HCT116 (cell line): ENCODE results near the gene LUM. TPM values are rescaled to one million over a fixed set of nuclear protein-coding genes. Genes with fewer than 3 reads are reported as not detected.

Source experiments
- ATAC-seq: fragments of 200-7000 bp; cut with Tn5 transposase; 2 replicates; pipeline ENCODE4 v1.9.1; 2020; ENCODE audit warnings: mild to moderate bottlenecking, moderate library complexity
- BruUV-seq: library from RNA; stranded (reverse); fragments of 400-500 nt; replicated peaks from 2 replicates; lab custom pipeline; 2021; lab: Mats Ljungman, UMichigan
- CTCF ChIA-PET: fragments of 300-600 bp; sonication (Branson Sonifier 250); formaldehyde crosslinking; loops from one replicate; lab custom pipeline; 2021; ENCODE audit warnings: antibody characterized with exemption; lab: Charles Lee
- POLR2A ChIA-PET: fragments of 300-600, 350-600 bp; sonication (Branson Sonifier 250); formaldehyde crosslinking; loops from one replicate; lab custom pipeline; 2021; ENCODE audit warnings: antibody characterized with exemption; lab: Charles Lee
- RAD21 ChIA-PET, 2 experiments: fragments of 300-600 bp; sonication (Branson Sonifier 250); formaldehyde crosslinking; loops; one replicate each; lab custom pipeline; 2023; ENCODE audit warnings: low total read pairs in 2 of 2; ENCODE audit not compliant: uncharacterized antibody in 2 of 2, unreplicated experiment in 2 of 2, low non-redundant PET in 1 of 2; lab: Charles Lee
- DNase-seq: peaks from one replicate; pipeline ENCODE4 v3.0.0-alpha.2; 2010; ENCODE audit warnings: low read depth, low spot score
- H2AFZ ChIP-seq: fragments of 200-600 bp; shearing (Covaris generic), sonication (generic); 2 replicates; pipeline ENCODE4 v1.6.1; 2017; ENCODE audit warnings: low read depth, mixed run types, mixed read lengths, antibody characterized with exemption, low read length; ENCODE audit not compliant: poor library complexity, severe bottlenecking
- H3K27ac ChIP-seq: 2 replicates; pipeline ENCODE4 v1.5.1; 2012; ENCODE audit warnings: low read depth, low read length
- H3K27me3 ChIP-seq: fragments of 200-600 bp; sonication (generic); 2 replicates; pipeline ENCODE4 v1.6.1; 2016; ENCODE audit warnings: mixed run types, low read length, mixed read lengths; ENCODE audit not compliant: insufficient read depth
- H3K36me3 ChIP-seq, 2 experiments: fragments of 200-500 bp in 1 of 2; fragments of 200-600 bp in 1 of 2; sonication (Bioruptor generic) in 1 of 2; sonication (generic) in 1 of 2; 2 replicates each; pipeline versions ENCODE4 v1.5.1 to v1.6.1; 2014 to 2016; ENCODE audit warnings: low read length in 2 of 2, inconsistent platforms in 1 of 2, mixed read lengths in 1 of 2, mixed run types in 1 of 2; ENCODE audit not compliant: insufficient read depth in 2 of 2, control insufficient read depth in 1 of 2
- H3K4me1 ChIP-seq, 2 experiments: fragments of 200-600 bp in 1 of 2; sonication (generic) in 1 of 2; 2 replicates each; pipeline versions ENCODE4 v1.5.1 to v1.6.1; 2012 to 2017; ENCODE audit warnings: low read length in 2 of 2, inconsistent platforms in 1 of 2, mild to moderate bottlenecking in 1 of 2, mixed read lengths in 1 of 2, mixed run types in 1 of 2, moderate library complexity in 1 of 2; ENCODE audit not compliant: insufficient read depth in 2 of 2, control insufficient read depth in 1 of 2
- H3K4me2 ChIP-seq: fragments of 200-600 bp; sonication (generic); 2 replicates; pipeline ENCODE4 v1.6.1; 2017; ENCODE audit warnings: mixed run types, low read length, mixed read lengths
- H3K4me3 ChIP-seq, 2 experiments: fragments of 200-600 bp in 1 of 2; sonication (generic) in 1 of 2; replicated peaks in 1 of 2; 2 replicates each; pipeline ENCODE4 v1.5.1; 2011 to 2016; ENCODE audit warnings: low read length in 2 of 2, control low read depth in 1 of 2, low read depth in 1 of 2, mild to moderate bottlenecking in 1 of 2, mixed read lengths in 1 of 2, mixed run types in 1 of 2
- H3K79me2 ChIP-seq: fragments of 200-600 bp; sonication (generic); 2 replicates; pipeline ENCODE4 v1.6.1; 2017; ENCODE audit warnings: mild to moderate bottlenecking, mixed run types, low read length, moderate library complexity, mixed read lengths; ENCODE audit not compliant: insufficient read depth
- H3K9ac ChIP-seq: fragments of 200-600 bp; sonication (generic); 2 replicates; pipeline ENCODE4 v1.6.1; 2016; ENCODE audit warnings: low read length, mixed read lengths
- H3K9me2 ChIP-seq: fragments of 200-600 bp; sonication (generic), shearing (Covaris generic); 2 replicates; pipeline ENCODE4 v1.6.1; 2017; ENCODE audit warnings: mixed run types, mild to moderate bottlenecking, moderate library complexity; ENCODE audit not compliant: insufficient read depth
- H3K9me3 ChIP-seq, 2 experiments: fragments of 200-500 bp in 1 of 2; fragments of 200-600 bp in 1 of 2; sonication (Bioruptor generic) in 1 of 2; sonication (generic) in 1 of 2; 2 replicates each; pipeline ENCODE4 v1.6.1; 2014 to 2017; ENCODE audit warnings: low read length in 2 of 2, mixed read lengths in 2 of 2, inconsistent platforms in 1 of 2, low read depth in 1 of 2, mild to moderate bottlenecking in 1 of 2, mixed run types in 1 of 2, moderate library complexity in 1 of 2; ENCODE audit not compliant: control insufficient read depth in 1 of 2, insufficient read depth in 1 of 2
- H4K20me1 ChIP-seq: fragments of 200-600 bp; sonication (generic), shearing (Covaris generic); 2 replicates; pipeline ENCODE4 v1.6.1; 2017; ENCODE audit warnings: mixed run types, mild to moderate bottlenecking, moderate library complexity; ENCODE audit not compliant: insufficient read depth
- CBX3 ChIP-seq: IDR thresholded peaks from 2 replicates; pipeline ENCODE4 v1.6.1; 2012; ENCODE audit warnings: low read depth
- ELF1 ChIP-seq: IDR thresholded peaks from 2 replicates; pipeline ENCODE4 v1.6.1; 2012; ENCODE audit warnings: low read depth, borderline replicate concordance
- FOSL1 ChIP-seq: IDR thresholded peaks from 2 replicates; pipeline ENCODE4 v1.6.1; 2012; ENCODE audit warnings: low read depth
- JUND ChIP-seq: IDR thresholded peaks from 2 replicates; pipeline ENCODE4 v1.6.1; 2012
- POLR2AphosphoS5 ChIP-seq: IDR thresholded peaks from 2 replicates; pipeline ENCODE4 v1.6.1; 2011; ENCODE audit warnings: mild to moderate bottlenecking, low read depth, low read length, moderate library complexity
- RAD21 ChIP-seq: IDR thresholded peaks from 2 replicates; pipeline ENCODE4 v1.6.1; 2012; ENCODE audit warnings: low read depth, mild to moderate bottlenecking
- REST ChIP-seq: IDR thresholded peaks from 2 replicates; pipeline ENCODE4 v1.6.1; 2012; ENCODE audit warnings: low read depth
- ZBTB33 ChIP-seq: IDR thresholded peaks from 2 replicates; pipeline ENCODE4 v1.6.1; 2011; ENCODE audit warnings: mild to moderate bottlenecking, low read length, moderate library complexity; ENCODE audit not compliant: insufficient replicate concordance; ENCODE audit errors: extremely low read depth
- ZFX ChIP-seq: fragments of 450-650 bp; IDR thresholded peaks from 2 replicates; pipeline ENCODE4 v1.6.1; 2017
- ZNF274 ChIP-seq: fragments of 200-500 bp; sonication (Bioruptor generic); IDR thresholded peaks from 2 replicates; pipeline ENCODE4 v1.6.1; 2014; ENCODE audit warnings: mild to moderate bottlenecking, low read depth, low read length, inconsistent platforms
- intact Hi-C: fragments of 100-400 bp; cut with micrococcal nuclease; formaldehyde crosslinking; loops from 2 replicates; pipeline ENCODE4 v1.10.0; 2022
- total RNA-seq: library from RNA; stranded (reverse); gene quantifications from one replicate; pipeline ENCODE4 v1.2.1, GENCODE V29; 2021; ENCODE audit not compliant: unreplicated experiment

Gene LUM
- total RNA-seq, 1 experiment from 2014 or later, result 0.69 TPM

GRCh38 chr12:91139286-91139685 lies 28.0 kb upstream of the LUM start:
- Histone ChIP-seq H3K27ac (no peak overlapping the region), H3K27me3 (no peaks in the 10 kb centered on the region), H3K4me3 (no peak overlapping the region)
- no peak for ATAC-seq
- BruUV-seq, result no TSS peak
- TF ChIP-seq RAD21, result no peak
- no peak for TF ChIP-seq POLR2AphosphoS5
- no peak for TF ChIP-seq ELF1
- no peak for TF ChIP-seq CBX3
- TF ChIP-seq FOSL1, result no peak
- no peak for TF ChIP-seq ZBTB33
- TF ChIP-seq JUND, result no peak
- no peak for TF ChIP-seq REST
- no peak for TF ChIP-seq ZNF274
- TF ChIP-seq ZFX, result no peak
- TF ChIP-seq, all 23 proteins: peak for 0
- Histone ChIP-seq H3K4me2 (no peak overlapping the region), H3K9me2 (no peaks in the 10 kb centered on the region), H3K79me2 (no peaks in the 10 kb centered on the region), H3K9ac (no peak overlapping the region), H2AFZ (no peak overlapping the region), H4K20me1 (no peaks in the 10 kb centered on the region), H3K36me3 (no peaks in the 10 kb centered on the region), H3K9me3 (no peaks in the 10 kb centered on the region), H3K4me1 (no peaks in the 10 kb centered on the region)
- POLR2A ChIA-PET, result no interaction called here
- CTCF ChIA-PET, result no interaction called here
- no peak for DNase-seq
- RAD21 ChIA-PET, result no interaction called here
- intact Hi-C loops, result no loop called here
